Neural progenitor cell (in vitro differentiated cells): Measurements from ENCODE around the gene CD274.

ENCODE experiments used
- EZH2 ChIP-seq: fragments of 200-600 bp; sonication (generic); IDR thresholded peaks from 2 replicates; pipeline ENCODE4 v1.6.1; 2017; ENCODE audit warnings: antibody characterized with exemption, mild to moderate bottlenecking, moderate library complexity
- EZH2phosphoT487 ChIP-seq: fragments of 200-600 bp; sonication (generic); IDR thresholded peaks from 2 replicates; pipeline ENCODE4 v1.6.1; 2017; ENCODE audit warnings: antibody characterized with exemption

GRCh38 chr9:5416953-5417352, 33.4 kb upstream of the CD274 start:
- TF ChIP-seq EZH2phosphoT487 (no peak), EZH2 (no peak)
